Bronchial epithelial cell (primary cell): ENCODE measurements around the gene FGF8. TPM values are rescaled to one million over a fixed set of nuclear protein-coding genes. Genes with fewer than 3 reads are reported as not detected.

Experiments
- DNase-seq: peaks from one replicate; pipeline ENCODE4 v3.0.0-alpha.2; 2010; ENCODE audit warnings: low read depth
- FAIRE-seq: peaks from 2 replicates; lab custom pipeline; 2011; peaks lifted over from hg19 to GRCh38; lab: Jason Lieb, UNC
- H3K27me3 ChIP-seq: 2 replicates; pipeline ENCODE4 v1.5.1; 2011; ENCODE audit warnings: low read length; ENCODE audit not compliant: control insufficient read depth, insufficient read depth
- H3K36me3 ChIP-seq: 2 replicates; pipeline ENCODE4 v1.5.1; 2011; ENCODE audit warnings: low read length; ENCODE audit not compliant: control insufficient read depth, insufficient read depth
- H3K4me3 ChIP-seq: 2 replicates; pipeline ENCODE4 v1.5.1; 2011; ENCODE audit warnings: mild to moderate bottlenecking, low read depth, low read length, control low read depth
- CTCF ChIP-seq: IDR thresholded peaks from 2 replicates; pipeline ENCODE4 v1.5.1; 2011; ENCODE audit warnings: mild to moderate bottlenecking, moderate library complexity, low read length, control low read depth, inconsistent platforms; ENCODE audit not compliant: insufficient read depth, severe bottlenecking
- total RNA-seq: library from RNA; depleted of rRNA; stranded (reverse); fragments of >200 nt; gene quantifications from 2 replicates; pipeline ENCODE4 v1.2.1, GENCODE V29; 2014

The FGF8 gene
- total RNA-seq, 1 donor from 2014 or later = 0.26 TPM

DNA sequence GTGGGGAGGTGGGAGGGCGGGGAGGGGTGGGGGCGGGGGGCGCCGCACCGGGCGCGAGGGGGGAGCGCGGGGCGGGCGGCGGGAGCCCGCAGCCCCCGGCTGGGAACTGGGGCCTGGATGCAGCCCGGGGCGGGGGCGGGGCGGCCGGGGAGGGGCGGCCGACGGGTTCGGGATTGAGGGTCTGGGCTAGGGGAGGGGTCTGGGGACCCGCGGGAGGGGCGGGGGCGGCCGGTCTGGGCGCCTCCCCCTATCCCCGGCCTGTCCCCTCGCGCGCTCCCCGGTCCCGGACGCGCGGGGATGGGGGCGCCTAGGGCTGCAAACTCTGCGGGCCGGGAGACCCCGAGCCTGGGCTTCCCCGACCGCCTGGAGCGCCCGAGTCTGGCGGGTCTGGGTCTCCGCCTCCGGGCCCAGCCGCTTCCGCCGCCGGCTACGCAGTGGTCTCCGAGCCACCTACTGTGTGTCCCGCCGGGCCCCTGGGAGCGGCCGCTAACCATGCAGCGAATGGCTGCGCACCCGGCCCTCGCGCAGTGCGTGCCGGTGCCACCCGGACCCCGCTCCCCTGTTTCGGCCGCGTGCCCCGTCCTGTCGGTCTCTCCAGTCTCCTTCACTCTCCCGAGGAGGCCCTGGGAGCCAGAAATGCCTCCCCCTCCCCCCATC lies 375 bp upstream of the FGF8 start:
- Histone ChIP-seq H3K36me3 (peaks cover 3% of the 10 kb centered on the region), H3K4me3 (no peak overlapping the region), H3K27me3 (peaks cover 40% of the 10 kb centered on the region)
- FAIRE-seq = no peak
- DNase-seq = no peak
- TF ChIP-seq CTCF = no peak

- no peak for DNase-seq
- no peak for TF ChIP-seq CTCF
- Histone ChIP-seq H3K4me3 (no peak overlapping the region), H3K27me3 (peaks cover 40% of the 10 kb centered on the region), H3K36me3 (peaks cover 1% of the 10 kb centered on the region)
- FAIRE-seq = no peak
Measured at GRCh38 chr10:101774589-101775272, 1.2 kb downstream of the FGF8 start.

DNA sequence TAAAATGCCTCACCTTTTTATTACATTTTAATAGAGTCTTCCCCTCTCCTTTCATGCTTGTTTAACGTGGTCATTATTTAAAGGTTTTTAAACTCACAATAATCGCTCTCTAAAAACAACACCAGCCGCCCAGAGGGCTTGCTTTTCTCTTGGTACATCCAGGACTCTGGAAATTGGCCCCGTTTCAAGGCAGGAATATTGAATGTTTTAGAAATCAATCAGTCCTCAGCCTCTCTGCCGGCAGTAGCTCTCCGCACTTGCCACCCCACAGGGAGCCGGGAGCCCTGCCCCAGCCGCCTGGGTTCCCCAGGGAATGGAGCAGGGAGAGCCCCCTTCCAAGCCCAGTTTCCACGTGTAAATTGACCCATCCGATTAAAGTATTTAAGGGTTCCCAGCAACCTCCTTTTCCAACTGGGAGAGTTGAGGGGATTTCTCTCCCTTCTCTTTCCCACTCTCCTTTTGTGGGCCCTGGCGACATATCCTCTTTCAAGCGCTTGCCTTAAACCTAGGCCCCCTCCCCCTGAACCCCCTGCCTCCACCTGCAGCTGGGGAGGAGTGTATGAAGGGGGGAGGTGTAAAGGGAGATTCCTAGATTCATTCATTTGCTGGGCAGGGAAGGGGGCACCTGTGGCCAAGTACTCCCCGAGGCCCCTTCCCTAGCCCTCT lies 1.9 kb downstream of the FGF8 start:
- Histone ChIP-seq H3K36me3 (peaks cover 1% of the 10 kb centered on the region), H3K27me3 (peaks cover 40% of the 10 kb centered on the region), H3K4me3 (no peak overlapping the region)
- no peak for TF ChIP-seq CTCF
- no peak for FAIRE-seq
- DNase-seq = no peak

- TF ChIP-seq CTCF = no peak
- Histone ChIP-seq H3K36me3 (no peaks in the 10 kb centered on the region), H3K4me3 (no peak overlapping the region), H3K27me3 (peaks cover 45% of the 10 kb centered on the region)
- FAIRE-seq = no peak
- no peak for DNase-seq
Measured at GRCh38 chr10:101772895-101773761, 2.8 kb downstream of the FGF8 start.

GRCh38 chr10:101772017-101772894 lies 3.7 kb downstream of the FGF8 start:
- DNase-seq (no peak), FAIRE-seq (no peak)
- H3K27me3 ChIP-seq = peaks cover 47% of the 10 kb centered on the region
- no peak overlapping the region for H3K4me3 ChIP-seq
- TF ChIP-seq CTCF = no peak
- H3K36me3 ChIP-seq = no peaks in the 10 kb centered on the region
